Stimulated activated CD4-positive, alpha-beta T cell treated with anti-CD3 and anti-CD28 coated beads, Interleukin-15, amount 100 ng/mL, for 24 hours (primary cell): ENCODE data around the gene ALOXE3.
"Not testable (repeated sequence)": the region's sequence is repeated elsewhere in the genome, so short reads cannot be mapped to it uniquely, and the experiment has no call there.

Source experiments
- DNase-seq: peaks from one replicate; pipeline ENCODE4 v3.0.0-alpha.2; 2020

Gene ALOXE3

DNA sequence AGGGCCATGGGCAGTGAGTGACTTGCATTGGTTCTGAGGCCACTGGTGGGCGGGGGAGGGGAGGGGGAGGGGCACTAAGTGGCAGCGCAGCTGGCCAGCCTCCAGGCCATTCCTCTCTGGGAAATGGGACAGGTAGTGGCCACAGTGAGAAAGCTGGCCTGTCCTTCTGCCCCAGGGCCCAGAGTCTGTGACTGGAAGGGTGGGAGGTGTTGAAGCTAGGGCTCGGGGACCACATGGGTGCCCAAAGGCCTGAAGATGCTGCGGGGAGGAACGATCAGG is 30.4 kb downstream of the ALOXE3 start:
- DNase-seq = no peak

DNA sequence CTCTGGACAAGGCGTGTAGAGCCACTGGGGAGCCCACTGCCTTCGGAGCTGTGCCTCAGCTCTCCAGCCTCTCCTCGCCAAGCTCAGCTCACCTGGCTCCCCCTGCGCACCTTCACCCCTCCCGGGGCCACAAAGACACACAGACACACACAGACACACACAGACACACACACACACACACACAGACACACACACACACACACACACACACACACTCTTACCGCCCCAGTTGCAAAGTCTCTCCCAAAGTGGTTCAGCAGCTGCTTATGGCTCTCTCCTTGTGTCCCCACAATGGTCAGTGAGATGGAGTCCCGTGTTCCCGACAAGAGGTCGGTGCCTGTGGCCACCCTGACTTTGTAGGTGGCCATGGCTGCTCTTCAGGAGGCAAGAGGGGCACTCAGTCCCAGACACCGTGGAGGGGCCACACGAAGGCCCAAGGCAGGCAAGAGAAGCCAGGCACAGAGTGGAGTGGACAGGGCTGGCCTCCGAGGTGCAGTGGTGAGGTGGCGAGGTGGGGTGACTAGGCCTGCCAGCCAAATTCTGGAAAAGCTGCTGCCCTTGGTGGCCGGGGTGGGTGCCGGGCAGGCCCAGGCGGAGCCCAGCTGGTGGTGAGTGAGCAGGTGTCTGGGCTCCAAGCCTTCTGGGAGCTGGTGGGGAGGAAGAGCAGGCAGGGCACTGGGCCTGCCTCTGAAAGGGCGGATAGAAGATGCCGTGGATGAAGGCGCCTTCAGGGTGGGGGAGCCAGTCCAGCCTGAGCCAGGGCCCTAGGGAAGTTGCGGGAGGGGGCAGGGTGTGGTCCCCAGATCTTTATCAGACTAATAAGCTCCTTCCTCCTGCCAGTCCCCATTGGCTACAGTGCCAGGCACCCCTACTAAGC is 31.0 kb downstream of the ALOXE3 start, which contains the start of gene ALOX12B:
Gene ALOX12B, minus strand, starts transcription at position 642 of the 877 bp plus-strand sequence. Its CDS starts 274 bp downstream, at position 368.
- DNase-seq = no peak

DNA sequence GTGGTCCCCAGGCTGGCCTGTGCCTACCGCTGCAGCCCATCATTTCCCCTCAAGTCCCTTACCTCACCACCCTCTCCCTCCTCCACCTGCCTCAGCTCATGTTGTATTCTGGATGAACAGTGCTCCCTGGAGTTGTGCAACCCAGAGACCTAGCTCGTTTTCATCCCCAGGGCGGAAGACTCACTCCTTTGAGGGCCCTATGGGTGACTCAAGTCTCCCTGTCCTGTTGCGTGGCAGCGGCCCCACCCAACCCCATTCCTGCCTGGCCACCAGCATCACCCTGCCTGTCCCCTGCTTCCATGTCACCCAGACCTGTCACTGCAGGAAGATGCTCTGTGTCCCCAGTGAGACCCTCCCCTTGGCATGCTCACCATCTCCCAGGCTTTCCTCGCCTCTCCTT is 34.1 kb downstream of the ALOXE3 start:
- no peak for DNase-seq

DNA sequence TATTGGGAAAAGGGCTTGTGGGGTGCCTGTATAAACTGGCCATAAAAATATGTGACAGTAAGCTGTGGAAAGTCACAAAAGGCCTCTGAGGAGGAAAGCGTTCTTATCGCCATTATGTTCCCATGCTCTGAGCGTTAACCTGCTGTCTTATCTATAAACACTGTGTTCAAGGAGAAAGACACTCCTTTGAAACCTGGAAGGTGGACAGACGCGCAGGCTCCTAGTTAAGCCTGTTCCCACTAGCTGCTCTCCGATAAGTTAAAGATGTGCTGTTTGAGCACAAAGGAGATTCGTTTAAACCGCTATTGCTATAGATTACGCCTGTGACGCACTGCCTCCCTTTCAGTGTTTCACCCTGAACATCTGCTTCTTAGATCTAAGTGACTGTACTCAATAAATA is 36.0 kb downstream of the ALOXE3 start:
- no peak for DNase-seq

DNA sequence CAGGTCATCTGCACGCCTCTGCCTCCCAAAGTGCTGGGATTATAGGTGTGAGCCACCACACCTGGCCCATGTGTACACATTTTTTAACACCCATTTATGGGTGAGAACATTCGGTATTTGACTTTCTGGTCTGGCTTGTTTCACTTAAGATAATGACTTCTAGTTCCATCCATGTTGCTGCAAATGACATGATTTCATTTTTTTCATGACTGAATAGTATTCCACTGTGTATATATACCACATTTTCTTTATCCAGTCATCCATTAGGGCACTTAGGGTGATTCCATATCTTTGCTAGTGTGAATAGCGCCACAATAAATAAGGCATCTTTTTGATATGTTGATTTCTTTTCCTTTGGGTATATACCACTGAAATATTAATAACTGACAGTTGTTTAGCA is 36.4 kb downstream of the ALOXE3 start:
- no peak for DNase-seq

DNA sequence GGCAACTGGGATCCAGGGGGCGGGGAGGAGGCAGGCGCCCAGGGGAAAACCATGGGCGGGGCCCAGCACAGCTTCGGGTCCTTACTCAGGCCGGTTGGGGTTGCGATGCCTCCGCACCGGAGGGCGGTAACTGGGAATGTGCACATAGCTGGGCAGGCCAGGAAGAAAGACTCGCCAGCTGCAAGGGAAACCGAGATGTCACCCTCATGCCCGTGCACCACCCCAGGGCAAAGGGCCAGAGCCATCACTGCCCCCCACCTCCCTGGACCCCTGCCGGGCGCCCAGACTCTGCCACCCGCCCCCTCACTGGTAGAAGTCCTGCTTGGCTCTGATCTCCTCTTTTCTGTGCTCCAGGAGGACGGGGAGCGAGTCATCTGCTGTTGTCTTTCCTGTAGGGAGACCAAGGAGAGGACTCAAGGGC is 37.5 kb downstream of the ALOXE3 start:
- DNase-seq = no peak

DNA sequence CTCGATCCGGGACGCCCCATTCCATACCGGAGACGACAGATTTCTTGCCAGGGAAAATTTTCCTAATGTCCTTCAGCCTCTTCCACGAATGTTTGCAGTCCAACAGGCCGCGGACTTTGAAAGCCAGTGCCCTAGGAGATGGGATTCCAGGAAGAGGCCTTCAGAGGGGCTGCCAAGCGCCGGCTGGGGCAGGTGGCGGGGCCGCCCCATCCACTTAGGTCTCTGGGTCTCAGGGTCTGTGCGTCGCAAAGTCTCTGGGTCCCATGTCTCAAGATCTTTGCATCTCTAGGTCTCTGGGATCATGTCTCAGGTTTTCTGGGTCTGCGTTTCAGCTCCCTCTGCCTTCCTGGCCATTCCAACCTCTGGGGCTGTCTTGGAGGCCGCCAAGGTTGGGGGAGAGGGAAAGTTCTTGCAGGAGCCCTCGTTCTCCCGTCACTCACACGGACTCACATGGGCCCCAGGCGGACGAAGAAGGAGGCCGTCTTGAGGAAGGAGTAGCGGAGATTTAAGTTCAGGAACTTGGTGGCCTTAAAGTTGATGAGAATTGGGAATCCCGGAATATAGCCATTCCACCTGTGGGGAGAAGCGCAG is 38.0 kb downstream of the ALOXE3 start:
- no peak for DNase-seq

DNA sequence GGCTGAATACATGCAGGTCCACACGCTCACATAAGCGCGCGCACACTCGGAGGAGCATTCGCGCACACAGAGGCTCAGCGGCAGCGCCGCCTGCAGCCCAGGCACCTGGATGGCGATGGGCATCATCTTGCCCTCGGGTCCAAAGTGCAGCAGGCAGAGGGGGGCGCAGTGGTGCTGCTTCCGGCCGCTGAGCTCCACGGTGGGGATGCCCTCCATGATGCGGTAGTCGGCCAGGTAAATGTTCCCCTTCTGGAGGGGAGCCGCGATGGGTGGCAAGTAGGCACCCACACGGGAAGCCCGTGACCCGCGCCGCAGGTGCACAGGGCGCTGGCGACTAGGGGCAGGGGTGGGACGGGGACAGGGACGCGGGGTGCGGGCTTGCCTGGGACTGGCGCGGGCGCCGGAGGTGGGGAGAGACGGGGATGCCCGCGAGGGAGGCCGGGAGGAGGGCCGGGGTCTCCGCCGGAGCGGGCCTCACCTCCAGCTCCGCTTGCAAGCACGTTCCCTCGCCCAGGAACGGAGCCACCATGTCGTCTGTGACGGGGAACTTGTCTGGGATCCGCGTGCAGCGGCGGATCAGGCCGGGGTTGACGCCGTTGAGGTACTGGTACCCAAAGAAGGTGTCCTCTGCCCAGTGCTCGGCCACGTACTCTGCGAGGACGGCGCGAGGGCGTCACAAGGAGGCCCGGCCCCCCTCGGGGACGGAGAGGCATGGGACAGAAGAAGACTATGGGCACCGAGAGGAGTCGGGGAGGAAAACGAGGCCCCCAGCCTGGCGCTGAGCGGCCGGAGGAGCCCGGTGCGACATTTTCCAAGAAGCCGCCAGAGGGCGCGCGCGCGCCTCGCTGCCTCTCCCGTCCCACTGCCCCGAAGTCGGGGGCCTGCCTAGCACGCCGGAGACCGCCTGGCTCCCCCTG is 38.8 kb downstream of the ALOXE3 start:
- peak; percentile 88 for DNase-seq

DNA sequence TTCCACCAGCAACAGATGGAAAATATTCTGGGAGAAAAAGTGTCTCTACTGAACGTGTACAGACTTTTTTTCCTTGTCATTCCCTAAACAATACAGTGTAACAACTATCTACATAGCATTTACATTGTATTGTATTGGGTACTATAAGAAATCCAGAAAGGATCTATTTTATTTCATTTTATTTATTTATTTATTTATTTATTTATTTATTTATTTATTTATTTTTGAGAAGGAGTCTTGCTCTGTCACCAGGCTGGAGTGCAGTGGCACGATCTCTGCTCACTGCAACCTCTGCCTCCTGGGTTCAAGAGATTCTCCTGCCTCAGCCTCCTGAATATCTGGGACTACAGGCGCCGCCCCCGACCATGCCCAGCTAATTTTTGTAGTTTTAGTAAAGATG is 40.4 kb downstream of the ALOXE3 start:
- not testable (repeated sequence) for DNase-seq

DNA sequence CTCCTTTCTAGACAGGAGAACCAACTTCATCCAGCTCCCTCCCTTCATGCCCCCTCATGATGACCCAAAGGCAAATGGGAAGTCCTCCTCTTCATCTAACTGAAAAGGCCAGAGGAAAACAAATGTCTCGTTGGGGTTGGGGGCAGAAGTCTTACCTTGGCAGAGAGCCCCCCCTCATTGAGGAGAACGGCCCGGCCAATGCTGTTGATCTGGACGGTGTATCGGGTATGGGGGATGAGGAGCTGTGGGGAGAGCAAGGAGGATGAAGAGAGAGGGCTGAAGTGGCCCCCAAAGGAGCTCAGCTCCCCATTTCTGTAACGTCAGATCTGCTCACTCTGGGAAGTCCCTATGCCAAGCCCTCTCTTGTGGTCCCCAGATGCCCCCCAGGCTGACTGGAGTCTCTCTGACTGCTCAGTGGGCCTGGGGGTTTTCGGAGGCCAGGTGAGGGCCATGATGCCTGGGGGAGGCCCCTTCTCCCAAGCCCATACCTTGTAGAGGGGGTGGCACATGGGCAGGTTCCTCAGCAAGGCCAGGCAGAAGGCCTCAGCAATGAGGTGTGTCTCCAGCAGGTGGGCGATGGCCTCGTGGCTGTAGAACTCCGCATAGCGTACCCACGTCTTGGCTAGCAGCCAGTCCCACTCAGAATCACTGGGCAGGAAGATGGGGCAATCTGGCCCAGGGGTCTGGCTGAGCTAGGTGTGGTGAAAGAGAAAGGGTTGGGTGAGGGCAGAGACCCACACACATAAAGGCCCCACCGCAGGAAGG is 41.6 kb downstream of the ALOXE3 start:
- DNase-seq = no peak

DNA sequence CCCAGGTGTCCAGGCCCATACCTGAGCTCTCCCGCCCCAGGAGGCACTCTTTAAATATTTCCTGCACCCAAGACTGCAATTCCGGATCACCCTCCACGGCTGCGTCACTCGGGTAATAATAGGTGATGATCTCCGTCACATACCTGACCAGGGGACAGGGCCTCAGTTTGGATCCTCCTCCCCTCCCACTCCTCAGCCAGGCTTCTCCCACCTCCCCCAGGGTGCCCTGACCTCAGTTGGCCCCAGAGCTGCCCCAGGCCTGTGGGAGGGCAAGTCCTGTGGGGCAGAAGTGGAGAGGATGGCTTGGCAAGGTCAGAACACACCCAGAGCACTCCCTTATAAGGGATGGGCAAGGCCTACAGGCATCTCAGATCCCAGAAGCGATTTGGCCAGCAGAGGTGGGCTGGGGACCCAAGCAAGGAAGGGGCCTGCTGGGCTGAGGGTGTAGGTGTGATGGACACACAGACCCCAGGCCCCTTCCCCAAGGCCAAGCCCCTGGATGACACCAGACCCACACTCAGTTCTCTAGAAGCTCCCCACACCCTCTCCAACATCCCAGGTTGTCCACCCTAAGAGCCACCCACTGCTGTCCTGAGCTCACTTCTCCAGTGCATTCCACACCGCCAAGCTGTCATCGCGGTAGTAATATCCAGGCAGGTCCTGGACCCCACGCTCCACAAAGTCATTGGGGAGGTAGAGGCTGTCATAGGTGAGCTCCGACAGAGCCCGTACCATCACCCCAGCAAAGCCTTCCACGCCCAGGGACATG is 42.6 kb downstream of the ALOXE3 start:
- DNase-seq = no peak

DNA sequence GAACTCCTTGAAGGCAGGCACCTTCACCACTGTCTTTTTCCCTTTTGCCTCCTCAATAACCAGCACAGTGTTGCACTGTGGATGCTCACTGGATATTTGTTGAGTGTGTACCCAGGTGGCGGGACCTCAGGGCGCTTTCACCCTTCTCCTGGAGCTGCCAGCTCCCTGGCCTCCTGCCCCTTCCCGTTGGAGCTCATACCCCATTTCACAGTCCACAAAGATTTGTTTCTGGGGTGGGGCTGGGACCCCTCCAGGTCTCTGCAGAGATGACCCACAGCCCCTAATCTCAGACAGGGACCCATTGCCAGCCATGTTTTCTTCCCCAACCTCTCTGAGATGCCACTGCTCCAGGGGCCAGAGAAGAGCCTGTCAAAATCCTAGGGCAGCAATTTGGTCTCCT is 43.2 kb downstream of the ALOXE3 start:
- DNase-seq = no peak

DNA sequence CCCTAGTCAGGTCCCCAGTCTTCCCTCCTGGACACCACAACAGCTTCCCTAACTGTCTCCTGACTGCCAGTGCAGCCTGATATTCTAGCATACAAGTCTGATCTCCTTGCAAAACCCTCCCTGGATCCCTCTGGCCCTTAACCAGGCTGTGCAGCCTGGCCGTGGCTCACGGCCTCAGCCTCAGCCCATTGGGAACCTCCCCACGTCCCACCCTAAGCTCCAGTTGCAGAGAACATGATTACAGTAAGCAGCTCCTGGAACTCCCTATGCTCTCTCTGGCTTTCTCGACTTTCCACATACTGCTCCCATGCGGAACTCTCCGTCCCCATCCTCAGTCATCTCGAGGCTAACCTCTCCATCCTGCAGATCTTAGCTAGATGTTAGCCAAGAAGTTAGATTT is 43.8 kb downstream of the ALOXE3 start:
- DNase-seq = no peak

DNA sequence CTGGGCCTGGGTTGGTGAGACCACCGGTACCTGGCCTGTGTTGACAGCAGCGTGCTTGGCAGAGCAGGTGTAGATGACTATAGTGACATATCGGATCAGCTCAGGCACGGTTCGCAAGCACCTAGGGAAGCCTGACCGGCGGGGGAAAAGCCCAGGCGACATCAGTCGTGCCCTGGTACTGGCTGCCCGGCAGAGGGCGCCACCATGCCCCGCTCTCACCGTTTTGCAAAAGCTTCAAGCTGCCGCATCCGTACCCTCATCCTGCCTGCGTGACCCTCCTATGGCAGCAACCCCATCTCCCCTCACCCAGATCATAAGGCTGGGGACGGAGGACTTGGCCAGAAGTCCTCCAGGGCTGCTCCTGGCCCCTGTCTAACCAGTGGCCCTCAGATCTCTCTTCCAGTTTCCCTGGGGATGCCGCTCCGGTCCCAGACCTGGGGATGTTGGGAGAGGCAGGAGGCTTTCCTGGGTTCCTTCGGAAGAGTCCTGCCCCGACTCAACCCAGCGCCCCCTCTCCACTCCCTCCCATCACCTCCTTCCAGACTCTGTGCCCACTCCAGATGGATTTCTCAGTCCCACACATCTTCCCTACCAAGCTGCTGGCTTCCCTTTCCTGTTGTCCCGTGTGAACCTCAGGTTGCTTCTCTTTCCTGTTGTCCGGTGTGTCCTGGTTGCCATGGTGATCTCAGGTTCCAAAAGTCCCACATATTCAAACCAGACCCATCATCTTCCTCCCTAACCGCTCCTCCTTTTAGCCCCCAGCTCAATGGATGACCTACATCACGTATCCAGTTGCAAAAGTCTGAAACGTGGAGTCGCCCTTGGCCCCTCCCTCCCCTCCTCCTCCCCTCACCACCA is 44.5 kb downstream of the ALOXE3 start:
- peak; percentile 92 for DNase-seq

DNA sequence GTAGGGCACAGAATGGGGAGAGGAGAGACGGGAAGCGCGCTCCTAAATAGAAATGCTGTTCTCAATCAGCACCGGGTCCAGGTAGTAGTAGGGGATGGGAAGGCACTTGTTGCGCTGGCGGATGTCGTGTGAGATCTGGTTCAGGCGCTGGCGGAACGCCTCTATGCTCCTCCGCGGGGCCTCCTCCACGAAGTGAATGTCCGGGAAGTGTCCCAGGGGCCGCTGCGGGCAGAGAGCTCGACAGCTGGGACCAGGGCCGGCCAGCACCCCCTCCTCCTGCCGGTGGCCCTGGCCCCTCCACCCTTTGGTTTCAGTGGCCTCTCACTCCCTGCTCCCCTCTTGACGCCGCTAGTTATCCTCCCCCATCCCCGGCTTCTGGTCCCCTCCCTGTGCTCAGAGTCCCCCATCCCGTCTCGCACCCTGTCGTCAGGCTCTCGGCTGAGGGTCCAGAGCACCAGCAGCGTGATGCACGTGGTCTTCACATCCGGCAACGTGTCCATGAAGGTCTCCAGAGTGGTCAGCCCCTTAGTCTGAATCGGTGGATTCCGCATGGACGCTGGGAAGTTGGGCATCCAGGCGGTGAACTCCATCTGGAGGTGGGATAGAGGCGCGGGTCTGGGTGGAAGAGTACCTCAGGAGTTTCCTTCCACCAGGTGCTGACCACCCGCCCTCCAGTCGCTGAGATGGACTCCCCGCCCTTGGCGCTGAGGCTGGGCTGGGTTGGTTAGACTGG is 45.4 kb downstream of the ALOXE3 start:
- peak; percentile 47 for DNase-seq

DNA sequence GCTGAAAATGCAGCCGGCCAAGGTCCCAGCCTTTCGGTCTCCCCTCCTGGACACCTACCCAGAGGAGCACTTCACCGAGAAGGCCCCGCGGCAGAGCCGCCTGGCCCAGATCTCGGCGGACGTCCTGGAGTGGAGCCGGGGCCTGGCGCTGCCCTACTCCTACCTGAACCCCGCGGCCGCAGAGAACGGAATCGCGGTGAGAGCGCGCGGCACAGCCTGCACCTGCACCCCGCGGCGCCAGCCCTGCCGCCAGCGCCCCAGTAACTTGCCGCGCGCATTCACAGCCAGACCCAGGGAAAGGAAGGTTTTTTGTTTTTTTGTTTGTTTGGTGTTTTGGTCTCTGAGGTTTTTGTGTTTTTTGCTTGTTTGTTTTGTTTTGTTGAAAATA is 46.0 kb downstream of the ALOXE3 start:
- peak; percentile 14 for DNase-seq

DNA sequence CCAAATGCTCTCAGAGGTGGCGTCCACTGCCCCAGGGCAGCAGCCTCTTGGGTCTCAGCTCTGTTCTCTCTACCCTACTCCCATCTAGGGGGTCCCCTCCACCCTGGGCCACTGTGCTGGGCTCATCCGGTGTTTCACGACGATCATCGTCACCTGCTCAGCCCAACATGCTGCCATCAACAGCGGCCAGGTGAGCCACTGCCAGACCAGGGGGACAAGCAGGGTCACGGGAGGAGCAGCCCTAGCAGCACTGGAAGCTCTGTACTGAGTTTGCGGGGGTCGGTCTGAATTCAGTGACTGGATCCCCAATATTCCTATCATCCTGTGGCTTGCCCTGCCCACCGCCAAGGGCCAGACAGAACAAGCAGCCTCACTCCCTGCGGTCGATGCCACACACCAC is 46.8 kb downstream of the ALOXE3 start:
- DNase-seq = no peak

DNA sequence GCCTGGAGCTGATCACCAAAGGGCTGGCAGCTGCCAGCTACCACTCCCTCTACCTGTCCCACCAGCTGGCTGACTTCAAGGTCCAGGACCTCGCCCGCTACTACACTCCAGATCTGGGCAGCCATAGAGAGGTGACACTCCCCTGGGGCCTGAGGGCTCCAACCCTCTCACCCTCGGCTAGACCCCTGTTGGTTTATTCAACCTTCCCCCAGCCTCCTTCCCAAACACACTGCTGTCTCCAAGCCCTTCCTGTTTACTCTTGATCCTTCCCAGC is 48.8 kb downstream of the ALOXE3 start:
- no peak for DNase-seq

DNA sequence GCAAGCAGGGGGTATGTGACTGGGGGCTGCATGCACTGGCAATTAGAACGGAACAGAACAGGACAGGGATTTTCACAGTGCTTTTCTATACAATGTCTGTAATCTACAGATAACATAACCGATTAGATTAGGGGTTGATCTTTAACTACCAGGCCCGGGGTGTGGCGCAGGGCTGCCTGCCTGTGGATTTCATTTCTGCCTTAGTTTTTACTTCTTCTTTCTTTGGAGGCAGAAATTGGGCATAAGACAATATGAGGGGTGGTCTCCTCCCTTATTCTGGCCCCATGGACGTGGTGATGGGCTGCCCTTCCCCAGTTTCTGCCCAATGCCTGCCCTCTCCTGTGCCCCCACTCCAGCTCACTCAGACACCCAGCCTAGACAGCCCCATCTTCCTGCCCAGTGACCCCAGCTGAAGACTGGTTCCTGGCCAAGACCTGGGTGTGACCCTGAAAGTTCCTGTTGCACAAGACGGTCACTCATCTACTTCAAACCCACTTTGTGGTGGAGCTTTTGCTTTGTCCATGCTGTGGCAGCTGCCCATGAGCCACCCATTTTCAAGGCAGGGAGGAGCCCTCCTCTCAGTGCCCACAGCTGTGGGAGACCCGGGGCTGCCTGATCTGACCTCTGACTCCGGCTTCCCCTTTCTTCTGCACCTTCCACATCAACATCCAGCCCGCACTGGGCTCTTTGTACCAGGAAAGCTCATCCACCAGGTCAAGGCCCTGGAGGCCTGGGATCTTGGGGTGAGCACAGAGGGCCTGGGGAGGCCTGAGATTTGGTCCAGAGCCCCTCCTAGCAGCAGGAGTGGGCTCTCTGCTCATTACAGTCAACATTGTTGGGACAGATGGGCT is 49.4 kb downstream of the ALOXE3 start:
- DNase-seq = no peak

DNA sequence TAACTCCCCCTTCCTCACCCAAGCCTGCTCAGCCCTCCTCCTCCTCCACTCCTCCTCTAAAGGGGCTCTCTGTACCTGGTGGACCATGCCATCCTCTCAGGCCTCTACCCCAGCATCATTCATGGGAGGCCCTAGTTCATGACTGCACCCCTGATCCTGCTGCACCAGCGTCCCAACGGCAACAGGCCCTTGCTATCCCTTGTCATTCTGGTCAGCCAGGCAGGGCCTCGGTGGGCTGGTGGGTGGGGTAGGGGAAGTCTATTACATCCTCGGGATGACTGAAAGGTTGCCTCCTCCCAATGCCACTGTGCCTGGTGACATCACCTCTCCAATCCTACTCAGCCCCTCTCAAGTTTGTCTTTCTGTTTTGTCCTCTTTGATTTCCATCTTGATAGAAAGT is 50.5 kb downstream of the ALOXE3 start:
- no peak for DNase-seq
